ENCODE results near the gene HINT3.
A peak's percentile ranks its signal among the peaks of the same experiment; 100 is the strongest.
"Not testable (repeated sequence)": the region's sequence is repeated elsewhere in the genome, so short reads cannot be mapped to it uniquely, and the experiment has no call there.

Gene HINT3

GRCh38 chr6:125940247-125941041 is 16.1 kb upstream of the HINT3 start:
- no peak for DNase-seq (ENCODE audit: low spot score)

GRCh38 chr6:125942672-125943527 is 13.7 kb upstream of the HINT3 start:
- DNase-seq (ENCODE audit: low spot score), result no peak

- no peak for DNase-seq (ENCODE audit: low spot score)
These were observed 12.8 kb upstream of the HINT3 start for GRCh38 chr6:125943528-125944433.

- DNase-seq (ENCODE audit: low spot score), result no peak
These were observed 12.1 kb upstream of the HINT3 start for GRCh38 chr6:125944434-125944816.

GRCh38 chr6:125944896-125945295 is 11.7 kb upstream of the HINT3 start:
- no peak for DNase-seq (ENCODE audit: low spot score)

GRCh38 chr6:125945378-125946141 is 11.0 kb upstream of the HINT3 start:
- no peak for DNase-seq (ENCODE audit: low spot score)

- DNase-seq (ENCODE audit: low spot score), result no peak
These were observed 9.0 kb upstream of the HINT3 start for GRCh38 chr6:125947615-125948014.

- DNase-seq (ENCODE audit: low spot score), result no peak
These were observed 8.1 kb upstream of the HINT3 start for GRCh38 chr6:125948455-125948854.

GRCh38 chr6:125949069-125949468 is 7.5 kb upstream of the HINT3 start:
- no peak for DNase-seq (ENCODE audit: low spot score)

GRCh38 chr6:125950293-125950692 is 6.3 kb upstream of the HINT3 start:
- no peak for DNase-seq (ENCODE audit: low spot score)

GRCh38 chr6:125950716-125951115 is 5.9 kb upstream of the HINT3 start:
- DNase-seq (ENCODE audit: low spot score), result not testable (repeated sequence)

- DNase-seq (ENCODE audit: low spot score), result no peak
These were observed 5.2 kb upstream of the HINT3 start for GRCh38 chr6:125951323-125951722.

GRCh38 chr6:125952764-125953501 is 3.6 kb upstream of the HINT3 start:
- DNase-seq (ENCODE audit: low spot score), result no peak

GRCh38 chr6:125953502-125953875 is 3.1 kb upstream of the HINT3 start:
- DNase-seq (ENCODE audit: low spot score), result no peak

GRCh38 chr6:125954735-125955339 is 1.7 kb upstream of the HINT3 start:
- no peak for DNase-seq (ENCODE audit: low spot score)

- DNase-seq (ENCODE audit: low spot score), result no peak
These were observed 597 bp upstream of the HINT3 start for GRCh38 chr6:125955973-125956372.

- no peak for DNase-seq (ENCODE audit: low spot score)
These were observed 772 bp downstream of the HINT3 start for GRCh38 chr6:125957391-125957693.

GRCh38 chr6:125957845-125958244 is 1.3 kb downstream of the HINT3 start:
- peak; percentile 48 for DNase-seq (ENCODE audit: low spot score)

- no peak for DNase-seq (ENCODE audit: low spot score)
These were observed 2.5 kb downstream of the HINT3 start for GRCh38 chr6:125959041-125959440.

GRCh38 chr6:125961117-125961516 is 4.5 kb downstream of the HINT3 start:
- no peak for DNase-seq (ENCODE audit: low spot score)

Measured in HuH-7.5 (cell line).